HG03378 (cell line): ENCODE data around the gene RPA3.

Experiments
- ATAC-seq: cut with Tn5 transposase; IDR thresholded peaks from one replicate; pipeline ENCODE4 v1.9.1; 2021; ENCODE audit warnings: mild to moderate bottlenecking, moderate library complexity; ENCODE audit not compliant: unreplicated experiment

RPA3 gene

GRCh38 chr7:7614018-7614741, 104.2 kb downstream of the RPA3 start:
- ATAC-seq: no peak

GRCh38 chr7:7613210-7613609, 105.2 kb downstream of the RPA3 start:
- no peak for ATAC-seq

DNA sequence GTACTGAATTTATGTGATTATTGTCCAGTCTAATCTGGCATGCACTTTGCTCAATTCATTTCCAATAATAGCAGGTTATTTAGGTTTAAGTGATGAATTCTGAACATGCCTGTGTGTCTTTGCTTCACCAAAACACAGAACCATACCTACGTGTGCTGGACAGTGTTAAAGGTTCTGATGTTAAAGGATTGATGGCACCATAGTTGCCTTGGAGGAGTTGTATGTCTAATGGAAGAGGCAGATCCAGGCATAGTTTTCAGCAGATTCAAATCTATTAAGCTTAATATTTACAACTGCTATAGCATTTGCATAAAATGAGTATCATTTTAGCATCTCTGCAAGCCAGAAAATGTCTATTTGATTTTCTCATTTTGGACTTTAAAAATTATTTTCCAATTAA, 105.9 kb downstream of the RPA3 start:
- ATAC-seq: no peak

- no peak for ATAC-seq
Measured at GRCh38 chr7:7609330-7609729, 109.1 kb downstream of the RPA3 start.

DNA sequence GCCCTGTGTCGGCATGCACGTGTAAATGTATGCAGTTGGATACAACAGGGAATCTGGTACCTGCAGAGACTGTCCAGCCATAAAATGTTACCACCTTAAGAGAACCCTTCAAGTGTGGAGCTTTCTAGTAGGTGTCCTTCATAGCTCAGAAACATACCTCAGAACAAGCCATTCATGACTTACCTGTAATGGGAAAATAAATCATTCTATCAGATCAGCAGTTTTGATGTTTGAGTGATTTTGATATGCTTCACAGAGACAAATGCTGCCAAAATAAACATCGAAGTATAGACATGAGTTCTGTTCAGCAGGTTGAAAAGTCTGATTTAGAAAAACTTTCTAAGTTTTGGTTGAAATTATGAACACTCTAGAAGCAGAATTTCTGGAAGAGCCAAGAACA, 111.4 kb downstream of the RPA3 start:
- ATAC-seq: no peak

GRCh38 chr7:7596176-7596575, 122.2 kb downstream of the RPA3 start:
- ATAC-seq: no peak

DNA sequence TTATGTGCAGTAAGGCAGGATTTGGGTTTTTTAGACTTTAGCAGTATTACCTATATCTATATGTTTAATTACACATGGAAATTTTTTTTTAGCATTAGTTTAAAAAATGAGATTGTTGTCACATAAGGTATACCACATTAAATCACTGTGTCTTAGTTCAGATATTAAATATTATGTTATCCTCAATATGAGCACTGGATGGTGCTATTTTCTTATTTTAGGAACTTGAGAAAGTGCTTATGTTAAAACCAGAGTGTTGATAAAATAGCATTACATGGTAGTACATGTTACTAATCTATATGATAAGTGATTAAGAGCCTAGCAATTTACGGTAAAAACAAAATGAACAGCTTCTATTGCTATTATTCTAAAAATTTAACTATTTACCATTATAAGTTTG, 123.0 kb downstream of the RPA3 start:
- no peak for ATAC-seq
